Measurements from ENCODE around the gene DDIT3.

DNA sequence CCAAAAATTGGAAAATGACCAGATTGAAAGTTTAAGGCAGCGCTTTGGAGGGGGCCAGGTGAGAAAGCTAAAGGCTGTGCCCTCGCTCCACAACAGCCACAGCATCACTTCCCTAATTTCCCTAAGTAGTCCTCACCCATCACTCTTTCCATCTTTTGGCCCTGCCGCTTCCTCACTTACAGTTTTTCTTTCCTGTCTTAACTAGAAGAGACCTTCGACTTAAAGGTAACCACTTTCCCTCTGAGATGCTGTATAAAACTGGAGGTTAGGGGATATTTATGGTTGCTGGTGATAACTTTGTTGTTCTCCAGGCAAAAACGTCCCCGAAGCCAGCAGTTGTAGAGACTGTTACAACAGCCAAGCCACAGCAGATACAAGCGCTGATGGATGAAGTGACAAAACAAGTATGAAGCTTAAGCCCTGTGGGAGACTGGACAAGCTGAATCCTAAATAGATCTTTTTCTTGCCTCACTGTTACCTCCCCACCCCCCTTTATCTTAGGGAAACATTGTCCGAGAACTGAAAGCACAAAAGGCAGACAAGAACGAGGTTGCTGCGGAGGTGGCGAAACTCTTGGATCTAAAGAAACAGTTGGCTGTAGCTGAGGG, 4.3 kb downstream of the DDIT3 start:
- TF ChIP-seq, protein P1, sequence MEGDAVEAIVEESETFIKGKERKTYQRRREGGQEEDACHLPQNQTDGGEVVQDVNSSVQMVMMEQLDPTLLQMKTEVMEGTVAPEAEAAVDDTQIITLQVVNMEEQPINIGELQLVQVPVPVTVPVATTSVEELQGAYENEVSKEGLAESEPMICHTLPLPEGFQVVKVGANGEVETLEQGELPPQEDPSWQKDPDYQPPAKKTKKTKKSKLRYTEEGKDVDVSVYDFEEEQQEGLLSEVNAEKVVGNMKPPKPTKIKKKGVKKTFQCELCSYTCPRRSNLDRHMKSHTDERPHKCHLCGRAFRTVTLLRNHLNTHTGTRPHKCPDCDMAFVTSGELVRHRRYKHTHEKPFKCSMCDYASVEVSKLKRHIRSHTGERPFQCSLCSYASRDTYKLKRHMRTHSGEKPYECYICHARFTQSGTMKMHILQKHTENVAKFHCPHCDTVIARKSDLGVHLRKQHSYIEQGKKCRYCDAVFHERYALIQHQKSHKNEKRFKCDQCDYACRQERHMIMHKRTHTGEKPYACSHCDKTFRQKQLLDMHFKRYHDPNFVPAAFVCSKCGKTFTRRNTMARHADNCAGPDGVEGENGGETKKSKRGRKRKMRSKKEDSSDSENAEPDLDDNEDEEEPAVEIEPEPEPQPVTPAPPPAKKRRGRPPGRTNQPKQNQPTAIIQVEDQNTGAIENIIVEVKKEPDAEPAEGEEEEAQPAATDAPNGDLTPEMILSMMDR (IDR thresholded peaks at IDR 0.05; ENCODE audit: low read depth, low read length): no peak
- TF ChIP-seq POLR2A (IDR thresholded peaks at IDR 0.05; ENCODE audit: extremely low read depth, insufficient read length): no peak
- TF ChIP-seq, protein P2, sequence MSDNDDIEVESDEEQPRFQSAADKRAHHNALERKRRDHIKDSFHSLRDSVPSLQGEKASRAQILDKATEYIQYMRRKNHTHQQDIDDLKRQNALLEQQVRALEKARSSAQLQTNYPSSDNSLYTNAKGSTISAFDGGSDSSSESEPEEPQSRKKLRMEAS (IDR thresholded peaks at IDR 0.05; ENCODE audit: low read depth, low read length): no peak

All from NB4 (cell line).